Endothelial cell (in vitro differentiated cells): ENCODE measurements around the gene GPR176. TPM values are rescaled to one million over a fixed set of nuclear protein-coding genes. Genes with fewer than 3 reads are reported as not detected.

ENCODE experiments used
- DNase-seq: peaks from one replicate; pipeline ENCODE4 v3.0.0; 2021; ENCODE audit warnings: low spot score
- H3K27ac Mint-ChIP-seq: one replicate; pipeline ENCODE4 v1.8.0; 2021; ENCODE audit warnings: mixed read lengths, inconsistent platforms; ENCODE audit not compliant: unreplicated experiment
- H3K27me3 Mint-ChIP-seq: one replicate; pipeline ENCODE4 v1.8.0; 2021; ENCODE audit warnings: mild to moderate bottlenecking, moderate library complexity, mixed read lengths, inconsistent platforms; ENCODE audit not compliant: unreplicated experiment
- H3K36me3 Mint-ChIP-seq: one replicate; pipeline ENCODE4 v1.8.0; 2021; ENCODE audit warnings: mild to moderate bottlenecking, low read depth, mixed read lengths, inconsistent platforms; ENCODE audit not compliant: unreplicated experiment
- H3K4me1 Mint-ChIP-seq: one replicate; pipeline ENCODE4 v1.8.0; 2021; ENCODE audit warnings: mild to moderate bottlenecking, mixed read lengths, inconsistent platforms; ENCODE audit not compliant: unreplicated experiment
- H3K4me3 Mint-ChIP-seq: one replicate; pipeline ENCODE4 v1.8.0; 2021; ENCODE audit warnings: mild to moderate bottlenecking, mixed read lengths, inconsistent platforms; ENCODE audit not compliant: unreplicated experiment
- H3K9me3 Mint-ChIP-seq: one replicate; pipeline ENCODE4 v1.8.0; 2021; ENCODE audit warnings: mixed read lengths, inconsistent platforms; ENCODE audit not compliant: unreplicated experiment
- total RNA-seq: library from RNA; stranded (reverse); fragmentation: NEBNext Ultra II Directional; extraction: Animal tissue kit (Norgen Biotek cat#: 25700); gene quantifications from one replicate; pipeline ENCODE4 v1.2.1, GENCODE V29; 2021; ENCODE audit not compliant: unreplicated experiment
- TF ChIP-seq, protein P1 (sequence below): fragments of 200-600 bp; sonication (generic); IDR thresholded peaks from one replicate; pipeline ENCODE4 v1.5.0; 2021; ENCODE audit warnings: antibody characterized with exemption; ENCODE audit not compliant: unreplicated experiment

GPR176 gene
- total RNA-seq, 1 donor from 2014 or later: 2.4 TPM

GRCh38 chr15:39752246-39752645 lies 167.8 kb downstream of the GPR176 start:
- TF ChIP-seq, protein P1, sequence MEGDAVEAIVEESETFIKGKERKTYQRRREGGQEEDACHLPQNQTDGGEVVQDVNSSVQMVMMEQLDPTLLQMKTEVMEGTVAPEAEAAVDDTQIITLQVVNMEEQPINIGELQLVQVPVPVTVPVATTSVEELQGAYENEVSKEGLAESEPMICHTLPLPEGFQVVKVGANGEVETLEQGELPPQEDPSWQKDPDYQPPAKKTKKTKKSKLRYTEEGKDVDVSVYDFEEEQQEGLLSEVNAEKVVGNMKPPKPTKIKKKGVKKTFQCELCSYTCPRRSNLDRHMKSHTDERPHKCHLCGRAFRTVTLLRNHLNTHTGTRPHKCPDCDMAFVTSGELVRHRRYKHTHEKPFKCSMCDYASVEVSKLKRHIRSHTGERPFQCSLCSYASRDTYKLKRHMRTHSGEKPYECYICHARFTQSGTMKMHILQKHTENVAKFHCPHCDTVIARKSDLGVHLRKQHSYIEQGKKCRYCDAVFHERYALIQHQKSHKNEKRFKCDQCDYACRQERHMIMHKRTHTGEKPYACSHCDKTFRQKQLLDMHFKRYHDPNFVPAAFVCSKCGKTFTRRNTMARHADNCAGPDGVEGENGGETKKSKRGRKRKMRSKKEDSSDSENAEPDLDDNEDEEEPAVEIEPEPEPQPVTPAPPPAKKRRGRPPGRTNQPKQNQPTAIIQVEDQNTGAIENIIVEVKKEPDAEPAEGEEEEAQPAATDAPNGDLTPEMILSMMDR: no peak
- no peaks in the 10 kb centered on the region for H3K27me3 Mint-ChIP-seq
- H3K9me3 Mint-ChIP-seq: no peaks in the 10 kb centered on the region

More at GRCh38 chr15:39752246-39752645, 167.8 kb downstream of the GPR176 start:
- Mint-ChIP-seq H3K4me3 (no peak overlapping the region), H3K27ac (no peak overlapping the region), H3K4me1 (no peaks in the 10 kb centered on the region), H3K36me3 (no peaks in the 10 kb centered on the region)
- no peak for DNase-seq

Other genes starting within 250 kb of the GPR176 start
- 0.41 TPM for gene FSIP1, start 137.4 kb downstream of the GPR176 start, total RNA-seq
- 42.0 TPM for gene EIF2AK4, start 13.8 kb upstream of the GPR176 start, total RNA-seq
- gene SRP14, start 118.9 kb upstream of the GPR176 start, total RNA-seq: 235 TPM
- gene BMF, start 188.6 kb upstream of the GPR176 start, total RNA-seq: 153 TPM
- gene BUB1B, start 240.8 kb upstream of the GPR176 start, total RNA-seq: 11.9 TPM